Activated naive CD8-positive, alpha-beta T cell treated with anti-CD3 and anti-CD28 coated beads, Interleukin-2, amount 10 ng/mL, durations not matched to agents 7 days and 5 days (primary cell): ENCODE results near the gene ENTPD7. TPM values are rescaled to one million over a fixed set of nuclear protein-coding genes. Genes with fewer than 3 reads are reported as not detected.
"Not testable (repeated sequence)": the region's sequence is repeated elsewhere in the genome, so short reads cannot be mapped to it uniquely, and the experiment has no call there.

ENCODE experiments used
- ATAC-seq: fragments of 150-1000 bp; cut with Tn5 transposase; one replicate; pipeline ENCODE4 v1.10.0; 2021; ENCODE audit warnings: low read depth, moderate library complexity
- POLR2A ChIA-PET: fragments of 350-600 bp; sonication (Branson Sonifier 250); formaldehyde crosslinking; loops from one replicate; lab custom pipeline; 2021; ENCODE audit warnings: antibody characterized with exemption; lab: Charles Lee
- DNase-seq: peaks from one replicate; pipeline ENCODE4 v3.0.0; 2021
- H3K27ac Mint-ChIP-seq: one replicate; pipeline ENCODE4 v1.8.0; 2022; ENCODE audit warnings: mild to moderate bottlenecking, mixed read lengths
- H3K27me3 Mint-ChIP-seq: one replicate; pipeline ENCODE4 v1.8.0; 2022; ENCODE audit warnings: mild to moderate bottlenecking, moderate library complexity, mixed read lengths
- H3K36me3 Mint-ChIP-seq: one replicate; pipeline ENCODE4 v1.8.0; 2021; ENCODE audit warnings: mild to moderate bottlenecking, mixed read lengths
- H3K4me1 Mint-ChIP-seq: one replicate; pipeline ENCODE4 v1.8.0; 2021; ENCODE audit warnings: mixed read lengths
- H3K4me3 Mint-ChIP-seq: one replicate; pipeline ENCODE4 v1.8.0; 2022; ENCODE audit warnings: mild to moderate bottlenecking, moderate library complexity, mixed read lengths
- H3K9me3 Mint-ChIP-seq: one replicate; pipeline ENCODE4 v1.8.0; 2021; ENCODE audit warnings: mixed read lengths
- total RNA-seq, 2 experiments: library from RNA; stranded (reverse); gene quantifications; one replicate each; pipeline ENCODE4 v1.2.3, GENCODE V29; 2021

The ENTPD7 gene
- total RNA-seq, 2 experiments from 2014 or later: 3.3 to 3.5 TPM

DNA sequence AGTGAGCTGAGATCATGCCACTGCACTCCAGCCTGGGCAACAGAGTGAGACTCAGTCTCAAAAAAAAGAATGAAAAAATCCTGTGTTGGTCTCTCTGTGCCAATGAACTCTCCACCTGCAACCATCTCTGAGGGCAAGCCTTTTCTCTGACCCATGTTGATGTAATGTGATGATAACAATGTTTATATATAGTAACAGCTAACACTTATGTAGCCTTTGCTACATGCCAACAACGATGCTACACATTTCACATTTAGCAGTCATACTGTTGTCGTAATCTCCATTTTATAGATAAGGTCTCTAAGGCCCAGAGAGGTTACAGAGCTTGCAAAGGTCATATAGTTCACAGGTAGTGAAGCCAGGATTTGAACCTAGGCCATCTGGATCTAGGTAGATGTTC, 61.1 kb downstream of the ENTPD7 start:
- Mint-ChIP-seq H3K27me3 (no peaks in the 10 kb centered on the region), H3K4me3 (no peak overlapping the region), H3K27ac (peak overlapping the region; percentile 57), H3K36me3 (peaks cover 47% of the 10 kb centered on the region), H3K9me3 (no peaks in the 10 kb centered on the region), H3K4me1 (peaks cover 2% of the 10 kb centered on the region)
- POLR2A ChIA-PET: interaction anchor here (1.6 kb wide), 1 partner anchor 12 kb away, joined by 3 read pairs; the partner anchor contains the start of gene CUTC
- ATAC-seq (no peak), DNase-seq (no peak)

DNA sequence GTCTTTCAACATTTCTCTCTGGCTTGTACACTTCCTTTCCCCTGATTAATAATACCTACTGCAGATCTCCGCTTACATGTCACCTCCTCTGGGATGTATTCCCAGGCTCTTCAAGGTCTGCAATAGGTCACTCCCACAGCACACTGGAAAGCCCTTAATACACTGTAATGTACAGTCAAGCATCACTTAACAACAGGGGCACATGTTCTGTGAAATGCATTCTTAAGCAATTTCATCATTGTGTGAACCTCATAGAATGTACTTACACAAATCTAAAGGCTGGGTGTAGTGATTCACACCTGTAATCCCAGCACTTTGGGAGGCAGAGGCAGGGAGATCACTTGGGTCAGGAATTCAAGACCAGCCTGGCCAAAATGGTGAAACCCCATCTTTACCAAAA, 70.7 kb downstream of the ENTPD7 start:
- Mint-ChIP-seq H3K9me3 (no peaks in the 10 kb centered on the region), H3K27me3 (no peaks in the 10 kb centered on the region), H3K36me3 (peaks cover 26% of the 10 kb centered on the region), H3K4me3 (no peak overlapping the region), H3K27ac (no peak overlapping the region), H3K4me1 (peaks cover 19% of the 10 kb centered on the region)
- POLR2A ChIA-PET: interaction anchor here (0.7 kb wide), 1 partner anchor 13 kb away, joined by 4 read pairs; no protein-coding TSS in a partner anchor
- ATAC-seq (no peak), DNase-seq (no peak)

DNA sequence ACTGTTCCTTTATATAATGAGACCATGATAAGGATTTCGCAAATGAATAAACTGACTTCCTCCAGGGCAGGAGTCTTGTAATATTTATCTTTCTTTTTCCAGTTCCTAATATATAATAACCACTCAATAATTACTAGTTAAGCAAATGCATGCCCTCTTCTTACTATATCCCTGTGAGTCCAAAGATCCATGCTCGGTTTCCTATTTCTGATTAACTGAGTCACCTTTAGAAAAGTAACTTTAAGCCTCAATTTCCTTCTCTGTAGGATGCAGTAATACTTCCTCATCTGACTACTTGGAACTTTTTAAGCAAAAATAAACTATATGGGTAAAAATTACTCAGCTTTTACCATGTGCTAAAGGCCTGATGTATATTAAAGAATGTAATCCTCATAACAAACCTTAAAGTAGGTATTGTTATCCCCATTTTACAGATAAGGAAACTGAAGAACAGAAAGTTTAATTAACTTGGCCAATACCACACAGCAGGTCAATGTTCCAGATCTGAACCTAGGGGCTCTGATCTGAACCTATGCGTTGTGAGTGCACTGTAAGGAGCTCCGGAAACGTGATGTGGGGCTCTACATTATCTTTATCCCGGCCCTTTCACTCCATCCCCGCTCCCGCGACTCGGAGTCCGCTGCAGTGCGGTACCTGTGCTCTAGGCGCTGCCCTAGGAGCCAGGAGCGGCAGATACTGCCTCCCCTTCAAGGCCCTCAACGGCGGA, 72.2 kb downstream of the ENTPD7 start:
- DNase-seq: no peak
- POLR2A ChIA-PET: interaction anchor here (1.0 to 2.7 kb wide), 6 partner anchors 10 to 454 kb away, joined by 3 to 15 read pairs (median 4); partner anchors contain the start of genes ENTPD7, ERLIN1, GOT1 and SLC25A28
- Mint-ChIP-seq H3K4me1 (peaks cover 19% of the 10 kb centered on the region), H3K27ac (peak overlapping the region; percentile 100), H3K36me3 (peaks cover 26% of the 10 kb centered on the region), H3K27me3 (no peaks in the 10 kb centered on the region), H3K4me3 (peak overlapping the region; percentile 100), H3K9me3 (no peaks in the 10 kb centered on the region)
- no peak for ATAC-seq

- Mint-ChIP-seq H3K4me3 (peak within 1 kb of the TSS; percentile 100), H3K4me1 (peaks cover 19% of the 10 kb centered on the region), H3K27me3 (no peaks in the 10 kb centered on the region), H3K9me3 (no peaks in the 10 kb centered on the region), H3K36me3 (peaks cover 29% of the 10 kb centered on the region), H3K27ac (peak within 1 kb of the TSS; percentile 100)
- DNase-seq (peak; percentile 95), ATAC-seq (peak; percentile 96)
- POLR2A ChIA-PET: interaction anchor here (1.0 to 2.7 kb wide), 8 partner anchors 10 to 453 kb away, joined by 3 to 15 read pairs (median 4); partner anchors contain the start of genes ENTPD7, ERLIN1, GOT1 and SLC25A28
Measured at GRCh38 chr10:99732033-99732842, 72.9 kb downstream of the ENTPD7 start, which contains the start of the genes COX15 and CUTC. Gene COX15 (minus strand): TSS chr10:99732127. CDS start chr10:99732049, 78 bp downstream. Gene CUTC (plus strand): TSS chr10:99732234. CDS start chr10:99732349, 115 bp downstream.

DNA sequence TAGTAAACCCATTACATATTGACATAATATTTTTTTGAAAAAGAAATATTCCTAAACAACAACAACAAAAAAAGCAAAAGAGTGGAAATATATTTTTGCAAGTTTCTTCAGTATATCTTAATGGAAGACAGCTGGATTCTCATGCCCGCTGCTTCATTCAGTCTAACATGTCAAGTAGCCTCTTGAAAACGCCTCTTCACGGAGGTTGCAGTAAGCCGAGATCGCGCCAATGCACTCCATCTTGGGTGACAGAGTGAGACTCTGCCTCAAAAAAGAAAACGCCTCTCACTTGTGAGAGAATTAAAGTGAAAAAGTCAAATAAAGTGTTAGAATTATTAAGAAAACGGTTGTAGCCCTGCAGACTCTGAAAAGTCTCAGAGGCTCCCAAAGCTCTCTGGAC, 74.1 kb downstream of the ENTPD7 start:
- Mint-ChIP-seq H3K27ac (peak overlapping the region; percentile 27), H3K4me3 (peak overlapping the region; percentile 79), H3K27me3 (no peaks in the 10 kb centered on the region), H3K36me3 (peaks cover 36% of the 10 kb centered on the region), H3K9me3 (no peaks in the 10 kb centered on the region), H3K4me1 (peaks cover 19% of the 10 kb centered on the region)
- DNase-seq (no peak), ATAC-seq (no peak)
- POLR2A ChIA-PET: no interaction called here

DNA sequence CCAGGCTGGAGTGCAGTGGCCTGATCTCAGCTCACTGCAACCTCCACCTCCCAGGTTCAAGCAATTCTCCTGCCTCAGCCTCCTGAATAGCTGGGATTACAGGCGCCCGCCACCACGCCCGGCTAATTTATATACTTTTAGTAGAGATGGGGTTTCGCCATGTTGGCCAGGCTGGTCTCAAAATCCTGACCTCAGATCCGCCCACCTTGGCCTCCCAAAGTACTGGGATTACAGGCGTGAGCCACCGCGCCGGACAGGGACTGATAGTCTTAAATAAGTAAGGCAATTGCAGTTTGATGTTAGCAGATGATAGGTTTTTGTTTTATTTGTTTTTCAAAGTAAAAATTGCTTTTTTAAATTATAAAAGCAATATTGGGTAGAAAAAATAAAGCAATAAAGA, 74.8 kb downstream of the ENTPD7 start:
- ATAC-seq, DNase-seq, H3K27me3 Mint-ChIP-seq, POLR2A ChIA-PET, H3K4me3 Mint-ChIP-seq, H3K27ac Mint-ChIP-seq, H3K9me3 Mint-ChIP-seq: not testable (repeated sequence)
- H3K4me1 Mint-ChIP-seq: peaks cover 19% of the 10 kb centered on the region
- H3K36me3 Mint-ChIP-seq: peaks cover 38% of the 10 kb centered on the region

DNA sequence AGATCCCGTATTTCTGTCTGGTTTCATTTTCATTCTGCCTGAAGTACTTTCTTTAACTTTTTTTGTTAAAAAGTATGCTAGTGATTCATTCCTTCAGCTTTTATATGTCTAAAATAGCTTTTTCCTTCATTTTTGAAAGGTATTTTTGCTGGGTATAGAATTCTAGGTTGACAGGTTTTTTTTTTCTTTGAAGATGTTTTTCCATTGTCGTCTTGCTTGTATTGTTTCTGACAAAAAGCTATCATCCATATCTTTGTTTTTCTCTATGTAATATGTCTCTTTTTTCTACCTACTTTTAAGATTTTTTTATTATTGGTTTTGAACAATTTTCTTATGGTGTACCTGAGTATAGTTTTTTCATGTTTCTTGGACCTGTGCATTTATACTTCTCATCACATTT, 81.0 kb downstream of the ENTPD7 start:
- ATAC-seq: no peak
- Mint-ChIP-seq H3K9me3 (peaks cover 11% of the 10 kb centered on the region), H3K4me3 (no peak overlapping the region), H3K36me3 (peaks cover 76% of the 10 kb centered on the region), H3K4me1 (peaks cover 1% of the 10 kb centered on the region), H3K27me3 (no peaks in the 10 kb centered on the region), H3K27ac (no peak overlapping the region)
- no peak for DNase-seq
- POLR2A ChIA-PET: no interaction called here

GRCh38 chr10:99740933-99741559, 81.7 kb downstream of the ENTPD7 start:
- no peak for DNase-seq
- Mint-ChIP-seq H3K4me1 (peaks cover 1% of the 10 kb centered on the region), H3K27ac (no peak overlapping the region), H3K4me3 (no peak overlapping the region), H3K27me3 (no peaks in the 10 kb centered on the region), H3K9me3 (peaks cover 11% of the 10 kb centered on the region), H3K36me3 (peaks cover 77% of the 10 kb centered on the region)
- no peak for ATAC-seq
- POLR2A ChIA-PET: no interaction called here

GRCh38 chr10:99742254-99742653, 82.9 kb downstream of the ENTPD7 start:
- peaks cover 11% of the 10 kb centered on the region for H3K9me3 Mint-ChIP-seq
- DNase-seq (no peak), ATAC-seq (no peak)
- H3K4me3 Mint-ChIP-seq: no peak overlapping the region
- no peak overlapping the region for H3K27ac Mint-ChIP-seq
- H3K36me3 Mint-ChIP-seq: peaks cover 70% of the 10 kb centered on the region
- H3K27me3 Mint-ChIP-seq: no peaks in the 10 kb centered on the region
- POLR2A ChIA-PET: interaction anchor here (0.5 to 0.8 kb wide), 3 partner anchors 10 to 15 kb away, joined by 3 to 5 read pairs (median 4); partner anchors contain the start of genes COX15 and CUTC
- peaks cover 3% of the 10 kb centered on the region for H3K4me1 Mint-ChIP-seq

DNA sequence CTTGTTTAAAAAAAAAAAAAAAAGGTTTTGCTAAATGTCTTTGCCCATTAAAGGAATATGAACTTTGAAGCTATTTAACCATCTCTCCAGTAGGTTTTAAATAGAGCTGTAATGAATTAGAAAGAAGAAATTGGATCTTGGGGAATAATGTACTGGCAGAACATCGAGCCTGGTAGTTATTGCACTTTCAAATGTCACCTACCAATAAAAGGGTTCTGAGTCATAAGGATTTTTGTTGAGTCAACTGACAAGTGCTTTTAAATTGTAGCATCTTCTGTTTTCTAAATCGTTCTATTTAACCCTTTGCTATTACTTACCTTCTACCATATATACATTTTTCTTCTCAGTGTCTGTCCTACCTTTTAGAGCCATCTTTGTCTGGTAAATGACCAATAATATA, 83.4 kb downstream of the ENTPD7 start:
- POLR2A ChIA-PET: interaction anchor here (0.5 to 0.7 kb wide), 3 partner anchors 13 to 471 kb away, joined by 4 to 5 read pairs (median 4); no protein-coding TSS in a partner anchor
- no peak overlapping the region for H3K4me3 Mint-ChIP-seq
- ATAC-seq: no peak

DNA sequence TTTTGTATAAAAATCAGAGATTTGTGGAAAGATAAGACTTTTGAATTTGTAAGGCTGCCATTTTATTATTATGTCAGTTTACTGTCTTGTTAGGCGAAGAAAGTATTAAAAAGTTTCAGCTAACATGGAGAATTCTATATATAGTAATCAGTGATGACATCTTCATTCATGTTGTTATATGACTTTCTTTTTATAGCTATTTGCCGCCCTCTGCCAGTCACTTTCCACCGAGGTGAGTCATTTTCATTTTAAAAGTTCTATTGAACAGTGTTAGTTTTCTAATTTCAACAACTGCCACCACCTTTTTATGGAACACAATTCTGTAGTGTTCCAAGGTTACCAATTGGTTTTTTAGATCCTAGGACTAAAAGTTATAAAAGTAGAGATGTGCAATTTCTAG, 84.5 kb downstream of the ENTPD7 start:
- DNase-seq (no peak), ATAC-seq (no peak)
- Mint-ChIP-seq H3K36me3 (peaks cover 63% of the 10 kb centered on the region), H3K4me1 (peaks cover 5% of the 10 kb centered on the region), H3K4me3 (no peak overlapping the region), H3K27me3 (no peaks in the 10 kb centered on the region), H3K27ac (no peak overlapping the region), H3K9me3 (peaks cover 11% of the 10 kb centered on the region)
- POLR2A ChIA-PET: no interaction called here

More for the DNA sequence above, 83.4 kb downstream of the ENTPD7 start:
- H3K27me3 Mint-ChIP-seq: no peaks in the 10 kb centered on the region
- H3K9me3 Mint-ChIP-seq: peaks cover 11% of the 10 kb centered on the region
- H3K27ac Mint-ChIP-seq: no peak overlapping the region
- peaks cover 3% of the 10 kb centered on the region for H3K4me1 Mint-ChIP-seq
- peaks cover 66% of the 10 kb centered on the region for H3K36me3 Mint-ChIP-seq
- no peak for DNase-seq

- H3K27ac Mint-ChIP-seq, H3K9me3 Mint-ChIP-seq, POLR2A ChIA-PET, ATAC-seq, DNase-seq, H3K4me1 Mint-ChIP-seq, H3K4me3 Mint-ChIP-seq, H3K27me3 Mint-ChIP-seq: not testable (repeated sequence)
- peaks cover 52% of the 10 kb centered on the region for H3K36me3 Mint-ChIP-seq
Measured at GRCh38 chr10:99746166-99746565, 86.9 kb downstream of the ENTPD7 start.
